Measurements from ENCODE around the gene ZNF408.

DNA sequence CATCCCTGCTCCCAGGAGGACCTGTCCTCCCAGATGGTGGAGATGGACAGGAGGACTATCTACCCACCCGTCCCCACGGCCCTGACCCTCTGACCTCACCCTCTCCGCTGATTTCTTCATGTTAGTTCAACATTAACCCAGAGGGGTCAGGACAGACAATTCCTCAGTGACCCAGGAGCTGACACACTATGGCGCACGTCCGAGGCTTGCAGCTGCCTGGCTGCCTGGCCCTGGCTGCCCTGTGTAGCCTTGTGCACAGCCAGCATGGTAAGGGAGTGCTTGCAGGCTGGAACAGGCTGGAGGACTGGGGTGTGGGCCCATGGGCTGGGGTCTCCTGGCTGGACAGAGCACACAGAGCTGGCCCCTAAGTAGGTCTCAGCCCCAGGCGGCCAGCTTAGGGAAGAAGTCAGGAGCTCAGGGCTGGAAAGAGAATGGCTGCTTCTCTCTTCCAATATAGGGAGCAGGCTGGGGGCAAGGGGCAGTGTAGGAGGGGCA is 18.3 kb downstream of the ZNF408 start, which contains the start of gene F2:
- TF ChIP-seq, protein P1, sequence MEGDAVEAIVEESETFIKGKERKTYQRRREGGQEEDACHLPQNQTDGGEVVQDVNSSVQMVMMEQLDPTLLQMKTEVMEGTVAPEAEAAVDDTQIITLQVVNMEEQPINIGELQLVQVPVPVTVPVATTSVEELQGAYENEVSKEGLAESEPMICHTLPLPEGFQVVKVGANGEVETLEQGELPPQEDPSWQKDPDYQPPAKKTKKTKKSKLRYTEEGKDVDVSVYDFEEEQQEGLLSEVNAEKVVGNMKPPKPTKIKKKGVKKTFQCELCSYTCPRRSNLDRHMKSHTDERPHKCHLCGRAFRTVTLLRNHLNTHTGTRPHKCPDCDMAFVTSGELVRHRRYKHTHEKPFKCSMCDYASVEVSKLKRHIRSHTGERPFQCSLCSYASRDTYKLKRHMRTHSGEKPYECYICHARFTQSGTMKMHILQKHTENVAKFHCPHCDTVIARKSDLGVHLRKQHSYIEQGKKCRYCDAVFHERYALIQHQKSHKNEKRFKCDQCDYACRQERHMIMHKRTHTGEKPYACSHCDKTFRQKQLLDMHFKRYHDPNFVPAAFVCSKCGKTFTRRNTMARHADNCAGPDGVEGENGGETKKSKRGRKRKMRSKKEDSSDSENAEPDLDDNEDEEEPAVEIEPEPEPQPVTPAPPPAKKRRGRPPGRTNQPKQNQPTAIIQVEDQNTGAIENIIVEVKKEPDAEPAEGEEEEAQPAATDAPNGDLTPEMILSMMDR (IDR thresholded peaks at IDR 0.05) = no peak
- TF ChIP-seq POLR2A (IDR thresholded peaks at IDR 0.05) = no peak

Data from esophagus squamous epithelium (tissue), 4 donors.